IMR-90 (cell line): Measurements from ENCODE around the gene AGO1. TPM values are rescaled to one million over a fixed set of nuclear protein-coding genes. Genes with fewer than 3 reads are reported as not detected.

Experiments
- ATAC-seq: fragments of 200-7000 bp; cut with Tn5 transposase; 2 replicates; pipeline ENCODE4 v1.9.1; 2020; ENCODE audit warnings: low read depth, mild to moderate bottlenecking, moderate library complexity
- BruUV-seq: library from RNA; stranded (reverse); fragments of 400-500 nt; replicated peaks from 2 replicates; lab custom pipeline; 2021; lab: Mats Ljungman, UMichigan
- CTCF ChIA-PET: fragments of 300-600 bp; formaldehyde crosslinking; extraction: SDS; loops from one replicate; lab custom pipeline; 2021; ENCODE audit warnings: antibody characterized with exemption; lab: Yijun Ruan, JAX
- POLR2A ChIA-PET: fragments of 300-600 bp; sonication (Branson Sonifier 250); formaldehyde crosslinking; loops from one replicate; lab custom pipeline; 2022; ENCODE audit warnings: antibody characterized with exemption; ENCODE audit not compliant: unreplicated experiment; lab: Charles Lee
- DNase-seq: peaks from one replicate; pipeline ENCODE4 v3.0.0; 2013
- H2AFZ ChIP-seq: replicated peaks from 2 replicates; pipeline ENCODE3; 2013; ENCODE audit warnings: low read length, mild to moderate bottlenecking; ENCODE audit not compliant: poor library complexity
- H2AK5ac ChIP-seq: 2 replicates; pipeline ENCODE4 v1.6.1; 2013; ENCODE audit warnings: low read depth, low read length, inconsistent platforms
- H2AK9ac ChIP-seq: replicated peaks from 2 replicates; pipeline ENCODE3; 2013; ENCODE audit warnings: mild to moderate bottlenecking, low read depth, low read length, moderate library complexity; ENCODE audit not compliant: poor library complexity
- H2BK120ac ChIP-seq: 2 replicates; pipeline ENCODE4 v1.6.1; 2013; ENCODE audit warnings: low read depth, low read length, inconsistent platforms
- H2BK15ac ChIP-seq: 3 replicates; pipeline ENCODE4 v1.6.1; 2013; ENCODE audit warnings: low read depth, low read length, inconsistent platforms
- H2BK20ac ChIP-seq: 2 replicates; pipeline ENCODE4 v1.6.1; 2013; ENCODE audit warnings: low read depth, mild to moderate bottlenecking, inconsistent platforms, low read length, moderate library complexity
- H2BK5ac ChIP-seq: 2 replicates; pipeline ENCODE4 v1.6.1; 2013; ENCODE audit warnings: mild to moderate bottlenecking, low read depth, low read length, inconsistent platforms; ENCODE audit not compliant: poor library complexity, severe bottlenecking
- H3K14ac ChIP-seq: replicated peaks from 2 replicates; pipeline ENCODE4 v1.6.1; 2013; ENCODE audit warnings: low read depth, low read length, inconsistent platforms
- H3K18ac ChIP-seq: 2 replicates; pipeline ENCODE4 v1.6.1; 2013; ENCODE audit warnings: low read depth, low read length, control low read depth
- H3K23ac ChIP-seq: 2 replicates; pipeline ENCODE4 v1.6.1; 2013; ENCODE audit warnings: low read depth, low read length, inconsistent platforms
- H3K27ac ChIP-seq: 2 replicates; pipeline ENCODE4 v1.5.1; 2013; ENCODE audit warnings: mild to moderate bottlenecking, control low read depth, low read length; ENCODE audit not compliant: insufficient read depth
- H3K27me3 ChIP-seq: 2 replicates; pipeline ENCODE4 v1.6.1; 2013; ENCODE audit warnings: low read length; ENCODE audit not compliant: control insufficient read depth, insufficient read depth
- H3K36me3 ChIP-seq: 2 replicates; pipeline ENCODE4 v1.6.1; 2013; ENCODE audit warnings: low read length, mixed read lengths; ENCODE audit not compliant: control insufficient read depth, insufficient read depth
- H3K4ac ChIP-seq: 2 replicates; pipeline ENCODE4 v1.6.1; 2013; ENCODE audit warnings: low read depth, low read length, inconsistent platforms
- H3K4me1 ChIP-seq: 2 replicates; pipeline ENCODE4 v1.6.1; 2013; ENCODE audit warnings: low read length, mixed read lengths; ENCODE audit not compliant: control insufficient read depth, insufficient read depth
- H3K4me2 ChIP-seq: 2 replicates; pipeline ENCODE4 v1.6.1; 2013; ENCODE audit warnings: low read depth, mild to moderate bottlenecking, control low read depth, low read length, moderate library complexity
- H3K4me3 ChIP-seq: 2 replicates; pipeline ENCODE4 v1.5.1; 2013; ENCODE audit warnings: low read depth, mild to moderate bottlenecking, control low read depth, low read length, moderate library complexity; ENCODE audit not compliant: insufficient read depth
- H3K56ac ChIP-seq: 2 replicates; pipeline ENCODE4 v1.6.1; 2013; ENCODE audit warnings: low read length, inconsistent platforms; ENCODE audit not compliant: insufficient read depth; ENCODE audit errors: extremely low read depth
- H3K79me1 ChIP-seq, 2 experiments: 2 replicates each; pipeline ENCODE4 v1.6.1; 2013; ENCODE audit warnings: low read length in 2 of 2, inconsistent platforms in 1 of 2, low read depth in 1 of 2
- H3K9ac ChIP-seq: 2 replicates; pipeline ENCODE4 v1.6.1; 2013; ENCODE audit warnings: low read depth, low read length, control low read depth
- H3K9me1 ChIP-seq: 2 replicates; pipeline ENCODE4 v1.6.1; 2013; ENCODE audit warnings: low read length, inconsistent platforms; ENCODE audit not compliant: insufficient read depth
- H3K9me3 ChIP-seq: 2 replicates; pipeline ENCODE4 v1.6.1; 2013; ENCODE audit warnings: low read length; ENCODE audit not compliant: control insufficient read depth, insufficient read depth
- H4K20me1 ChIP-seq: 2 replicates; pipeline ENCODE4 v1.6.1; 2013; ENCODE audit warnings: low read length, inconsistent platforms; ENCODE audit not compliant: insufficient read depth
- H4K5ac ChIP-seq: 2 replicates; pipeline ENCODE4 v1.6.1; 2013; ENCODE audit warnings: mild to moderate bottlenecking, low read depth, low read length, control low read depth
- H4K8ac ChIP-seq, 2 experiments: 2 replicates each; pipeline ENCODE4 v1.6.1; 2013; ENCODE audit warnings: low read depth in 2 of 2, low read length in 2 of 2, control low read depth in 1 of 2, inconsistent platforms in 1 of 2
- H4K91ac ChIP-seq: 2 replicates; pipeline ENCODE4 v1.6.1; 2013; ENCODE audit warnings: low read depth, low read length, inconsistent platforms; ENCODE audit not compliant: insufficient read depth
- FOS ChIP-seq: fragments of 150-350 bp; IDR thresholded peaks from 2 replicates; pipeline ENCODE4 v1.6.1; 2016; ENCODE audit warnings: low read depth, low read length
- WGBS, 2 experiments: methylation state at CpG; one replicate each; pipeline versions ENCODE4 v1.1.5 to v1.1.7; 2013; ENCODE audit warnings: missing lambda C conversion rate in 2 of 2; ENCODE audit not compliant: insufficient read length in 1 of 2; ENCODE audit errors: extremely low coverage in 2 of 2; 5-methylcytosine and 5-hydroxymethylcytosine counted together
- dilution Hi-C: fragments of 300-500 bp; cut with HindIII; formaldehyde crosslinking; loops from one replicate; pipeline ENCODE4 v1.14.3; 2018; ENCODE audit warnings: low sequenced_read_pairs; ENCODE audit not compliant: unreplicated experiment
- in situ Hi-C: fragments of 300-500 bp; cut with MboI; formaldehyde crosslinking; loops from 3 replicates; pipeline ENCODE4 v1.14.3; 2019; ENCODE audit warnings: low sequenced_read_pairs, inconsistent platforms, mixed read lengths
- intact Hi-C: fragments of 100-400 bp; cut with micrococcal nuclease; formaldehyde crosslinking; loops from 2 replicates; pipeline ENCODE4 v1.10.0; 2022
- polyA plus RNA-seq, 3 experiments: library from polyadenylated mRNA; depleted of rRNA; stranded (reverse); fragments of >200 nt; gene quantifications; 2 replicates each; pipeline ENCODE4 v1.2.3, GENCODE V29; 2012; ENCODE audit warnings: low replicate concordance in 1 of 3
- total RNA-seq: library from RNA; depleted of rRNA; stranded (reverse); fragments of >200 nt; gene quantifications from 2 replicates; pipeline ENCODE4 v1.2.3, GENCODE V29; 2012

AGO1 gene
- total and polyA plus RNA-seq, 2 of the 4 experiments (the other 2 are of a cell fraction): 11.3 to 21.5 TPM

DNA sequence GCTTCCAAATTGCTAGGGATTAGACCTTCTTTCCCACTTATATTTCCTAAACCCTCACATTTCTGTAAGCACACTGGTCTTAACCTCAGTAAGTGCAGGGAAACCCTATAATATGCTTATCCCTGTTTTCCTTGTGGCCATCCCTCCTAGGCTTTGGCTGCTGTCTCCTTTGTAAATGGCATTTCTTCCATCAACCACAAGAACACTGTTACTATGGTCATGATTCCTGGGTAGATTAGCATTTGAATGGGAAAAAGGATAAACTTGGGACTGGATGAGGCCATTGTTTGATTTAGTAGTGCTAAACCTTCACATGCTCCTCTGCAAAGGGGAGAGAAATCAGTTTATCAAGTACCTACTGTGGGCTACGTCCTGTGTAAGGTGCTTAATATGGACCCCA is 31.7 kb downstream of the AGO1 start:
- no CpG with 5 or more reads among the region's 1 CpG for WGBS, 2 experiments
- DNase-seq: no peak
- no peak overlapping the region for H2AK9ac ChIP-seq
- no peak overlapping the region for H3K56ac ChIP-seq
- H3K18ac ChIP-seq: no peak overlapping the region
- dilution Hi-C loops (no loop called here), intact Hi-C loops (no loop called here), in situ Hi-C loops (no loop called here)
- H4K8ac ChIP-seq: no peak overlapping the region
- peaks cover 45% of the 10 kb centered on the region for H3K36me3 ChIP-seq
- H4K91ac ChIP-seq: no peak overlapping the region
- no peak overlapping the region for H3K4me3 ChIP-seq
- no peak for TF ChIP-seq FOS
- H3K23ac ChIP-seq: no peak overlapping the region
- H2BK5ac ChIP-seq: no peak overlapping the region
- H2AK5ac ChIP-seq: no peak overlapping the region
- H3K14ac ChIP-seq: no peak overlapping the region
- no peak overlapping the region for H2BK120ac ChIP-seq
- no peak overlapping the region for H2AFZ ChIP-seq
- no peak overlapping the region for H3K9ac ChIP-seq
- no peaks in the 10 kb centered on the region for H3K27me3 ChIP-seq
- BruUV-seq: no TSS peak
- no peak for ATAC-seq
- ChIA-PET CTCF (no interaction called here), POLR2A (no interaction called here)
- no peak overlapping the region for H3K4ac ChIP-seq
- no peak overlapping the region for H2BK15ac ChIP-seq
- H3K9me1 ChIP-seq: peaks cover 6% of the 10 kb centered on the region
- H4K20me1 ChIP-seq: no peaks in the 10 kb centered on the region
- H3K9me3 ChIP-seq: no peaks in the 10 kb centered on the region
- no peak overlapping the region for H2BK20ac ChIP-seq
- H4K5ac ChIP-seq: no peak overlapping the region
- H3K27ac ChIP-seq: no peak overlapping the region
- no peak overlapping the region for H3K4me2 ChIP-seq
- H3K79me1 ChIP-seq: no peaks in the 10 kb centered on the region
- H3K4me1 ChIP-seq: no peaks in the 10 kb centered on the region
